Measurements from ENCODE around the gene GADD45G. TPM values are rescaled to one million over a fixed set of nuclear protein-coding genes. Genes with fewer than 3 reads are reported as not detected.

The GADD45G gene
- total and polyA plus RNA-seq, 2 experiments from 2014 or later = 12.7 to 24.1 TPM

- no peaks in the 10 kb centered on the region for H3F3A ChIP-seq (replicated peaks; ENCODE audit: low read depth)
- H3K36me3 ChIP-seq (ENCODE audit: insufficient read depth) = no peaks in the 10 kb centered on the region
- ATAC-seq (no peak), DNase-seq (ENCODE audit: low spot score) (no peak)
- H3K27ac Mint-ChIP-seq = no peak overlapping the region
- no peak overlapping the region for H3K4me2 ChIP-seq
- H3K79me2 ChIP-seq (replicated peaks; ENCODE audit: insufficient read depth) = no peaks in the 10 kb centered on the region
- no peaks in the 10 kb centered on the region for H3K9me2 ChIP-seq (ENCODE audit: insufficient read depth)
- peaks cover 3% of the 10 kb centered on the region for H3K27me3 Mint-ChIP-seq (ENCODE audit: insufficient read depth, low read depth, poor library complexity)
- H3K4me3 ChIP-seq = no peak overlapping the region
- TF ChIP-seq NANOG (IDR thresholded peaks at IDR 0.05; ENCODE audit: borderline replicate concordance) (no peak), ETS1 (IDR thresholded peaks at IDR 0.05) (no peak), ZNF462 (CRISPR knock-in tag; IDR thresholded peaks at IDR 0.05) (no peak), EZH2 (IDR thresholded peaks at IDR 0.05; ENCODE audit: low read depth, unreplicated experiment) (no peak), ZNF331 (CRISPR knock-in tag; IDR thresholded peaks at IDR 0.05; ENCODE audit: low read depth) (no peak), EZH2phosphoT487 (IDR thresholded peaks at IDR 0.05; ENCODE audit: unreplicated experiment) (no peak), CREB1 (CRISPR knock-in tag; IDR thresholded peaks at IDR 0.05; ENCODE audit: low read depth) (no peak), ZNF114 (CRISPR knock-in tag; IDR thresholded peaks at IDR 0.05) (no peak), STAT1 (IDR thresholded peaks at IDR 0.05; ENCODE audit: unreplicated experiment) (no peak), JUNB (IDR thresholded peaks at IDR 0.05; ENCODE audit: unreplicated experiment) (no peak), REST (IDR thresholded peaks at IDR 0.05; ENCODE audit: unreplicated experiment) (no peak), CTCF (conservative IDR thresholded peaks at IDR 0.05; ENCODE audit: low read depth in 2 of 2) (no peak), POLR2AphosphoS5 (IDR thresholded peaks at IDR 0.05; ENCODE audit: low read depth) (no peak)
- no peaks in the 10 kb centered on the region for H3K4me1 Mint-ChIP-seq
- no peaks in the 10 kb centered on the region for H4K20me1 ChIP-seq (replicated peaks; ENCODE audit: insufficient read depth)
- no peaks in the 10 kb centered on the region for H3K27me3 ChIP-seq (ENCODE audit: insufficient read depth)
- no peaks in the 10 kb centered on the region for H3K36me3 Mint-ChIP-seq (ENCODE audit: low read depth)
- H3K4me3 Mint-ChIP-seq = no peak overlapping the region
- H3K9me3 Mint-ChIP-seq = peaks cover 13% of the 10 kb centered on the region; the same call in 2 of the 3 replicates
- H3K27ac ChIP-seq (ENCODE audit: low read depth) = no peak overlapping the region
- no peaks in the 10 kb centered on the region for H3K4me1 ChIP-seq (ENCODE audit: insufficient read depth)
- H2AFZ ChIP-seq = no peak overlapping the region
These were observed 18.5 kb upstream of the GADD45G start for GRCh38 chr9:89586311-89586710.
